Measurements from ENCODE around the gene CENPA. TPM values are rescaled to one million over a fixed set of nuclear protein-coding genes. Genes with fewer than 3 reads are reported as not detected.
"Not testable (repeated sequence)": the region's sequence is repeated elsewhere in the genome, so short reads cannot be mapped to it uniquely, and the experiment has no call there.

Gene CENPA
- total RNA-seq, 4 donors from 2014 or later, result 0.34 TPM; not detected in 3

DNA sequence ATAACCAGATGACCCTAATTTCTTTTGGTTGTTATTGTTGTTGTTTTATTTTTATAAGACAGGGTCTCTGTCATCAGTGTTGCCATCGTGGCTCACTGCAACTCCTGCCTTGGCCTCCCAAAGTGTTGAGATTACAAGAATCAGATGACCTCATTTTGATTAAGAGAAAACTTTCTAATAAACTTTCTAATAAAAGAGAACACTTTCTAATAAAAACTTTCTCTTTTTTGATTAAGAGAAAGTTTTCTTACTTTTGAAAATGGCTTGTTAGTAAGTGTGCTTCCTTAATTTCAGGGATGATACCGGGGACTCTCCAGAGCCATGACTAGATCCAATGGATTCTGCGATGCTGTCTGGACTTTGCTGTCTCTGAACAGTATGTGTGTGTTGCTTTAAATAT, 7.7 kb downstream of the CENPA start:
- Histone ChIP-seq H3K4me3 (no peak overlapping the region), H3K27me3 (peaks cover 0 to 26% (median 0%) of the 10 kb centered on the region in 4 donors), H3K4me1 (no peaks in the 10 kb centered on the region), H3K27ac (replicated peaks in 1 of 4) (no peak overlapping the region), H3K36me3 (no peaks in the 10 kb centered on the region), H3K9me3 (peaks cover 0 to 9% (median 1%) of the 10 kb centered on the region in 4 donors)
- intact Hi-C loops (cut with DNase I), result no loop called here
- TF ChIP-seq, protein P1, sequence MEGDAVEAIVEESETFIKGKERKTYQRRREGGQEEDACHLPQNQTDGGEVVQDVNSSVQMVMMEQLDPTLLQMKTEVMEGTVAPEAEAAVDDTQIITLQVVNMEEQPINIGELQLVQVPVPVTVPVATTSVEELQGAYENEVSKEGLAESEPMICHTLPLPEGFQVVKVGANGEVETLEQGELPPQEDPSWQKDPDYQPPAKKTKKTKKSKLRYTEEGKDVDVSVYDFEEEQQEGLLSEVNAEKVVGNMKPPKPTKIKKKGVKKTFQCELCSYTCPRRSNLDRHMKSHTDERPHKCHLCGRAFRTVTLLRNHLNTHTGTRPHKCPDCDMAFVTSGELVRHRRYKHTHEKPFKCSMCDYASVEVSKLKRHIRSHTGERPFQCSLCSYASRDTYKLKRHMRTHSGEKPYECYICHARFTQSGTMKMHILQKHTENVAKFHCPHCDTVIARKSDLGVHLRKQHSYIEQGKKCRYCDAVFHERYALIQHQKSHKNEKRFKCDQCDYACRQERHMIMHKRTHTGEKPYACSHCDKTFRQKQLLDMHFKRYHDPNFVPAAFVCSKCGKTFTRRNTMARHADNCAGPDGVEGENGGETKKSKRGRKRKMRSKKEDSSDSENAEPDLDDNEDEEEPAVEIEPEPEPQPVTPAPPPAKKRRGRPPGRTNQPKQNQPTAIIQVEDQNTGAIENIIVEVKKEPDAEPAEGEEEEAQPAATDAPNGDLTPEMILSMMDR (IDR thresholded peaks at IDR 0.05), result no peak
- TF ChIP-seq POLR2A (IDR thresholded peaks at IDR 0.05; ENCODE audit: low read depth) (no peak), EP300 (IDR thresholded peaks at IDR 0.05) (no peak), POLR2AphosphoS5 (IDR thresholded peaks at IDR 0.05) (no peak)
- no peak for DNase-seq (ENCODE audit: extremely low spot score)
- 94% methylated on average over 3 of the region's 3 CpGs for WGBS

DNA sequence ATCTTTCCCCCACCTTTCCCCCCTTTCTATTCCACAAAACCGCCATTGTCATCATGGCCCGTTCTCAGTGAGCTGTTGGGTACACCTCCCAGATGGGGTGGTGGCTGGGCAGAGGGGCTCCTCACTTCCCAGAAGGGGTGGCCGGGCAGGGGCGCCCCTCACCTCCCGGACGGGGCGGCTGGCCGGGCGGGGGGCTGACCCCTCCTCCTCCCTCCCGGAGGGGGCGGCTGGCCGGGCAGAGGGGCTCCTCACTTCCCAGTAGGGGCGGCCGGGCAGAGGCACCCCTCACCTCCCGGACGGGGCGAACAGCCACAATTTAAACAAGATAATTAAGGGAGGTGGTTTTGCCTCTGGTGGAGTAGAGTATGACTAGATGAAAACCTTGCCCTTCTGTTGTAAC, 9.3 kb downstream of the CENPA start:
- H3K9me3 ChIP-seq; intact Hi-C loops (cut with DNase I); H3K27ac ChIP-seq (replicated peaks in 1 of 4); H3K4me3 ChIP-seq; H3K36me3 ChIP-seq; H3K4me1 ChIP-seq; DNase-seq (ENCODE audit: extremely low spot score): not testable (repeated sequence)
- 90% methylated on average over 11 of the region's 17 CpGs for WGBS
- H3K27me3 ChIP-seq, result peaks cover 0 to 15% (median 0%) of the 10 kb centered on the region in 4 donors

DNA sequence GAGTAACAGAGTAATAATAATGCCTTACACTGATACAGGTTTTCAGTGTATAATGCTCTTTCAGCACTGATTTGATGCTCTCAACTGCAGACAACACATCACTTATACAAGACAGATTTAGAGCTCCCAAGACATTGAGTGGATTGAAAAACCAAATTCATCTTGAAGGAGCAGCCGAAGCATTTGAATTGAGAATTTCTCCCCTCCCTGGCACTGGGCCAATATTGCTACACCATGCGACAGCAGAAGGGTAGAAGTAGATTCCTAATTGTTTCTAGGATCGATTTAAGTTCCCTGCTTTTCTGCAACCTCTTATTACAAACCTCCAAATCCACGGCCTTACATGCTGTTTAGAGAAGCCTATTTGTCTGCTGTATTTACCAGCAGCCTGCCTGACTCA, 15.5 kb downstream of the CENPA start:
- DNase-seq (ENCODE audit: extremely low spot score), result no peak
- intact Hi-C loops (cut with DNase I), result no loop called here
- no peaks in the 10 kb centered on the region for H3K9me3 ChIP-seq
- no peaks in the 10 kb centered on the region for H3K36me3 ChIP-seq
- WGBS, result 76% methylated on average over 4 of the region's 4 CpGs
- no peaks in the 10 kb centered on the region for H3K27me3 ChIP-seq
- no peak overlapping the region for H3K4me3 ChIP-seq
- no peaks in the 10 kb centered on the region for H3K4me1 ChIP-seq
- no peak overlapping the region for H3K27ac ChIP-seq (replicated peaks in 1 of 4)
- TF ChIP-seq POLR2A (IDR thresholded peaks at IDR 0.05; ENCODE audit: low read depth) (no peak), EP300 (IDR thresholded peaks at IDR 0.05) (no peak), POLR2AphosphoS5 (IDR thresholded peaks at IDR 0.05) (no peak)
- TF ChIP-seq, protein P1 (IDR thresholded peaks at IDR 0.05), result no peak

DNA sequence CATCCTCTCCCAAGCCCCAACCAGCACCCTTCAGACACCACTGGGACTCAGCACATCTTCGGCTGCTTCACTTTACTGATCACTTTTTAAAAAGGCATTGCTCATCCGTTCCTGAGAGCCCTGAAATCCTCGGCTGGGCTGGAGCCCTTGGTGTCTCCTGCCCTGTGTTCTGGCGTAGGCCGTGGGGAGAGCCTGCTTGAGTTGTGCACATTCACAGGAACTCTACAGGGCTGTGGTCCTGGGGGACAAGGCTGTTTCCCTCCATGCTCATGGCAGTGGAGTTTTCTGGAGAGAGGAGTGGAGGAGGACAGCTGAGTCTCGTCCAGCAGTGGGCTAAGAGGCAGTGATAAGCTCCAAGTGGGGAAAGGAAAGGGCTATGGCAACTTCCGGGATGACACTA, 15.9 kb downstream of the CENPA start:
- 97% methylated on average over 7 of the region's 7 CpGs for WGBS
- H3K4me3 ChIP-seq, result no peak overlapping the region
- TF ChIP-seq EP300 (IDR thresholded peaks at IDR 0.05), result no peak
- H3K36me3 ChIP-seq, result no peaks in the 10 kb centered on the region
- H3K27me3 ChIP-seq, result no peaks in the 10 kb centered on the region
- DNase-seq (ENCODE audit: extremely low spot score), result no peak
- no peak overlapping the region for H3K27ac ChIP-seq (replicated peaks in 1 of 4)
- no peaks in the 10 kb centered on the region for H3K4me1 ChIP-seq
- intact Hi-C loops (cut with DNase I), result no loop called here
- H3K9me3 ChIP-seq, result no peaks in the 10 kb centered on the region

DNA sequence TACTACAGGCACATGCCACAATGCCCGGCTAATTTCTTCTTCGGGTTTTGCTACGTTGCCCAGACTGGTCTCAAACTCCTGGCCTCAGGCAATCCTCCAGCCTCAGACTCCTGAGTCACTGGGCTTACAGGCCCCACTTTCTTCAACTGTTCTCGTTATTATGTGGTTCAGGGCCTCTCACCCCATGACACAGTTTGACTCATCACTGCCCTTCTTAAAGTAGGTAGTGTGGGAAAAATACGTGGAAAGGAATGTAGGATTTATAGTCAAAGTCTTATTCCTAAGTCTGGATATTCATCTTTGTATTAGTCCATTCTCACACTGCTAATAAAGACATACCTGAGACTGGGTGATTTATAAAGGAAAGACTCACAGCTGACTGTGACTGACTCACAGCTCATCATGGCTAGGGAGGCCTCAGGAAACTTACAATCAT, 19.4 kb downstream of the CENPA start:
- intact Hi-C loops (cut with DNase I), result no loop called here
- H3K4me1 ChIP-seq, result no peaks in the 10 kb centered on the region
- no peaks in the 10 kb centered on the region for H3K9me3 ChIP-seq
- TF ChIP-seq, protein P1 (IDR thresholded peaks at IDR 0.05), result no peak
- TF ChIP-seq EP300 (IDR thresholded peaks at IDR 0.05) (no peak), POLR2AphosphoS5 (IDR thresholded peaks at IDR 0.05) (no peak), POLR2A (IDR thresholded peaks at IDR 0.05; ENCODE audit: low read depth) (no peak)
- no peak for DNase-seq (ENCODE audit: extremely low spot score)
- 79% methylated on average over 5 of the region's 5 CpGs for WGBS
- H3K27ac ChIP-seq (replicated peaks in 1 of 4), result no peak overlapping the region
- no peak overlapping the region for H3K4me3 ChIP-seq
- H3K36me3 ChIP-seq, result no peaks in the 10 kb centered on the region
- no peaks in the 10 kb centered on the region for H3K27me3 ChIP-seq

DNA sequence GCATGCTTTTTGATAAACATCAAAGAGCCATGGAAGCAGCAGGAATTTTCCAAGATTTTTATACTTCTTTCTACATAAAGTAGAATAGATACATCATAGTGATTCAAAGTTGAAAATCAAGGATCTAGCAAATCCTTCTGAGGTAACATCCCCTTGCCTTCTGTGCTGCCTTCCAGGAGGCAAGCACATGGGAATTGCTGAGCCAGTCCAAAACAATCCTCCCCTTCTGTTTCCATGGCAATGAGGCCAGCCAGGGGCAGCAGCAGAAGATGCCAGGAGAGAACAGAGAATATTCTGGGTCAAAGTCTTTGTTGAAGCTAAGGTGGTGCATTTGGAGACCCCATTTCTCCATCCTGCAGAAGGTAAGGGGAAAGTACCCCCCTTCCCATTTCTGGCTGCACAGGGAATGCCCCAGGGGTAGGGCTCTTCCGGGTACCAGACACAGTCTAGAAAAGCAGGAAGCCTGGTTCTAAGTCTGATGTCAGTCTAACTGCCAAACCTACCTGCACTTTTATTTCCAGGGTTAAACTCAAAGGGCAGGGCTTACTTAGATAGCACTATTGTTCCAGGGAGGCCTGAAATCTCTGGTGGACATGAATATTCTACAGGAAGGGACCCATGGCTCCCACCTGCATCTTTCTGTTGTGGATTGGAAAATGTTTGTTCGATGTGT, 22.1 kb downstream of the CENPA start:
- no peaks in the 10 kb centered on the region for H3K4me1 ChIP-seq
- WGBS, result 46% methylated on average over 2 of the region's 2 CpGs
- TF ChIP-seq POLR2A (IDR thresholded peaks at IDR 0.05; ENCODE audit: low read depth) (no peak), EP300 (IDR thresholded peaks at IDR 0.05) (no peak), POLR2AphosphoS5 (IDR thresholded peaks at IDR 0.05) (no peak)
- TF ChIP-seq, protein P1 (IDR thresholded peaks at IDR 0.05), result no peak
- intact Hi-C loops (cut with DNase I), result no loop called here
- H3K4me3 ChIP-seq, result no peak overlapping the region
- DNase-seq (ENCODE audit: extremely low spot score), result no peak
- H3K36me3 ChIP-seq, result no peaks in the 10 kb centered on the region
- H3K27me3 ChIP-seq, result peaks cover 0 to 12% (median 0%) of the 10 kb centered on the region in 4 donors
- no peaks in the 10 kb centered on the region for H3K9me3 ChIP-seq
- H3K27ac ChIP-seq (replicated peaks in 1 of 4), result no peak overlapping the region

Measured in esophagus muscularis mucosa (tissue), 4 donors.